Mucosa of descending colon (tissue), 3 donors: ENCODE data around the gene STRIT1. TPM values are rescaled to one million over a fixed set of nuclear protein-coding genes. Genes with fewer than 3 reads are reported as not detected.
"Not testable (repeated sequence)": the region's sequence is repeated elsewhere in the genome, so short reads cannot be mapped to it uniquely, and the experiment has no call there.

Source experiments
- ATAC-seq: fragments of 200-7000 bp; cut with Tn5 transposase; one replicate; pipeline ENCODE4 v1.9.1; 2020; ENCODE audit warnings: mild to moderate bottlenecking, moderate library complexity
- DNase-seq, 3 donors: peaks; one replicate each; pipeline ENCODE4 v3.0.0-alpha.2; 2020
- H3K36me3 ChIP-seq: fragments of 200-600 bp; one replicate; pipeline ENCODE4 v1.8.0; 2021; ENCODE audit warnings: low read depth, mild to moderate bottlenecking
- H3K4me1 ChIP-seq: fragments of 200-600 bp; one replicate; pipeline ENCODE4 v1.8.0; 2021; ENCODE audit warnings: low read depth, mild to moderate bottlenecking
- H3K4me3 ChIP-seq: fragments of 200-600 bp; one replicate; pipeline ENCODE4 v1.8.0; 2021; ENCODE audit warnings: mild to moderate bottlenecking
- H3K9me3 ChIP-seq: fragments of 200-600 bp; one replicate; pipeline ENCODE4 v1.8.0; 2021; ENCODE audit warnings: mild to moderate bottlenecking
- CTCF ChIP-seq: fragments of 200-600 bp; IDR thresholded peaks from one replicate; pipeline ENCODE4 v1.8.0; 2022; ENCODE audit warnings: antibody characterized with exemption, mild to moderate bottlenecking
- intact Hi-C, 2 donors: fragments of 100-400 bp; cut with DNase I in 1 of 2; cut with micrococcal nuclease in 1 of 2; formaldehyde crosslinking; loops; one replicate each; pipeline versions ENCODE4 v1.11.0 to v1.11.1; 2022; cut with DNase I, micrococcal nuclease
- total RNA-seq, 3 donors: library from RNA; stranded (reverse); fragmentation: NEBNext Ultra II Directional in 2 of 3; extraction: Animal tissue kit (Norgen Biotek cat#: 25700) in 2 of 3; gene quantifications; one replicate each; pipeline versions ENCODE4 v1.2.1 to v1.2.4, GENCODE V29; 2021 to 2023
- donor health status: DM: no; HTN: no; CAD: no; lungs with moderate emphysema.
- donor health status: DM: no; HTN: no; CAD: no.
- donor health status: DM: no; HTN: yes; CAD: no.

Gene STRIT1
- total RNA-seq, 3 donors from 2014 or later = not detected

DNA sequence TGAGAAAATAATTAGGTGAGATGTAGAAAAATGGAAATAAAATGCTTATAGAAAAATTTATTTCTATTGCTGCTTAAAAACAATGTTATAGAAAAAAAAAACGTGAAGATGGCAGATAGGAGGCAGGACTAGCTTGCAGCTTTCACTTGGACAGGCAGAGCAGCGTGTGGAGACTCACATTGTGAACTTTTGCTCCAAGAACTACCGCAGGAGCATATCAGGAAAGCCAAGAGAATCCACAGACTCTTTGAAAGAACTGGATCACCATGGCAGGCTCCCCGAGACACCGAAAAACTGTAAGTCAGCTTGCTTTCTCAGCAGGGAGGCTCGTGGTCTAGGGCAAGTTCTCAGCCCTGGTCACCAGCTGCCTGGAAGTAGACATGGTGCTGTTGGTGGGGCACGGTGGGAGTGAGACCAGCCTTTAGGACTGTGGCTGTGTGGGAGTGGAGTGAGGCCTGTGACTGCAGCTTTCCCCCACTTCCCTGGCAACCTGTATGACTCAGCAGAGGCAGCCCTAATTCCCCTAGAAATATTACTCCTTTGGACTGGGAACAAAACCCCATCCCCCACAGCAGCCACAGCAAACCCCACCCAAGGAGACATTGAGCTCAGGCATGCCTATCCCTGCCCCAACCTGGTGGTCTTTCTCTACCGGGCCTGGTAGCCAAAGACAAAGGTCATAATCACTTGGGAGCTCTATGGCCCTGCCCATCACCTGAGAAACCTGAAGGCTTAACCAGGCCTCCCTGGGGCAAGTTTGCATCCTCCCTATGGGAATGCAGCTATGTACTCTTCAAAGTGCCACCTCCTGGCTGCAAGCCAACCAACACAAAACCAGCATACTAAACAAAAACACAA, 22.8 kb downstream of the STRIT1 start:
- Histone ChIP-seq H3K4me3 (no peak overlapping the region), H3K4me1 (no peaks in the 10 kb centered on the region), H3K9me3 (no peaks in the 10 kb centered on the region), H3K36me3 (no peaks in the 10 kb centered on the region)
- DNase-seq = no peak
- ATAC-seq = no peak
- TF ChIP-seq CTCF = no peak
- intact Hi-C loops = no loop called here

- no peak for DNase-seq
- no peak overlapping the region for H3K4me3 ChIP-seq
Measured at GRCh38 chr3:155270063-155270462, 23.4 kb downstream of the STRIT1 start.

GRCh38 chr3:155262855-155263254, 30.6 kb downstream of the STRIT1 start:
- ATAC-seq, intact Hi-C loops, H3K9me3 ChIP-seq, H3K4me3 ChIP-seq, H3K36me3 ChIP-seq, DNase-seq, H3K4me1 ChIP-seq: not testable (repeated sequence)

More at GRCh38 chr3:155270063-155270462, 23.4 kb downstream of the STRIT1 start:
- no peaks in the 10 kb centered on the region for H3K4me1 ChIP-seq
- no peak for ATAC-seq
- no peak for TF ChIP-seq CTCF
- no peaks in the 10 kb centered on the region for H3K36me3 ChIP-seq
- H3K9me3 ChIP-seq = no peaks in the 10 kb centered on the region
- intact Hi-C loops = no loop called here

DNA sequence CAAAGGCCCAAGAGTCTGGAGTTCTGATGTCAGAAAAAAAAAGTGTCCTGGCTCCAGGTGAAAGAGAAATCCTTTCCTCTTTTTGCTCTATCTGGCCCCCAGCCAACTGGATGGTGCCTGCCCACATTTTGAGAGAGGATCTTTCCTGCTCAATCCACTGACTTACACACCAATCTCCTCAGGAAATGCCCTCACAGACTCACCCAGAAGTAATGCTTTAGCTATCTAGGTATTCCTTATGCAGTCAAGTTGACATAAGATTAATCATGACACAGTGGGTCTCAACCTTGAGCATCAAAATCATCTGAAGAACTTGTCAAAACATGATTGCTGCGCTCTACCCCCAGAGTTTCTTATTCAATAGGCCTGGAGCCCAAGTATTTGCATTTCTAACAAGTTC, 31.2 kb downstream of the STRIT1 start:
- TF ChIP-seq CTCF = no peak
- Histone ChIP-seq H3K36me3 (no peaks in the 10 kb centered on the region), H3K9me3 (no peaks in the 10 kb centered on the region), H3K4me3 (no peak overlapping the region), H3K4me1 (no peaks in the 10 kb centered on the region)
- intact Hi-C loops = no loop called here
- ATAC-seq (no peak), DNase-seq (no peak)

- ATAC-seq = no peak
- DNase-seq = no peak
- no peak overlapping the region for H3K4me3 ChIP-seq
- intact Hi-C loops = no loop called here
- no peak for TF ChIP-seq CTCF
- H3K4me1 ChIP-seq = no peaks in the 10 kb centered on the region
- H3K9me3 ChIP-seq = no peaks in the 10 kb centered on the region
- no peaks in the 10 kb centered on the region for H3K36me3 ChIP-seq
Measured at GRCh38 chr3:155254445-155254844, 39.0 kb downstream of the STRIT1 start.

GRCh38 chr3:155252535-155252934, 40.9 kb downstream of the STRIT1 start:
- H3K4me1 ChIP-seq = no peaks in the 10 kb centered on the region

More at GRCh38 chr3:155252535-155252934, 40.9 kb downstream of the STRIT1 start:
- no peak for TF ChIP-seq CTCF
- Histone ChIP-seq H3K9me3 (no peaks in the 10 kb centered on the region), H3K4me3 (no peak overlapping the region), H3K36me3 (no peaks in the 10 kb centered on the region)
- DNase-seq (no peak), ATAC-seq (no peak)
- intact Hi-C loops = no loop called here
